DND-41 (cell line): ENCODE results near the gene OTOGL.

Experiments used
- ATAC-seq: fragments of 200-7000 bp; cut with Tn5 transposase; 3 replicates; pipeline ENCODE4 v1.9.1; 2021; ENCODE audit warnings: low read depth; ENCODE audit not compliant: insufficient read depth
- DNase-seq: peaks from one replicate; pipeline ENCODE4 v3.0.0-alpha.2; 2020
- H2AFZ ChIP-seq: 2 replicates; pipeline ENCODE4 v1.6.0; 2012; ENCODE audit warnings: low read depth, low read length
- H3K27ac ChIP-seq: 2 replicates; pipeline ENCODE4 v1.5.1; 2012; ENCODE audit warnings: low read length, inconsistent platforms
- H3K27me3 ChIP-seq: fragments of 200-600 bp; sonication (generic); 2 replicates; pipeline ENCODE4 v1.6.0; 2012; ENCODE audit warnings: low read length, mild to moderate bottlenecking, inconsistent platforms; ENCODE audit not compliant: insufficient read depth, poor library complexity
- H3K36me3 ChIP-seq: 2 replicates; pipeline ENCODE4 v1.5.1; 2012; ENCODE audit warnings: low read length, inconsistent platforms; ENCODE audit not compliant: insufficient read depth
- H3K4me1 ChIP-seq: 2 replicates; pipeline ENCODE4 v1.5.1; 2012; ENCODE audit warnings: mild to moderate bottlenecking, low read length; ENCODE audit not compliant: insufficient read depth
- H3K4me2 ChIP-seq: 2 replicates; pipeline ENCODE4 v1.6.0; 2012; ENCODE audit warnings: mild to moderate bottlenecking, moderate library complexity, low read length, inconsistent platforms; ENCODE audit not compliant: insufficient read depth
- H3K4me3 ChIP-seq, 2 experiments: fragments of 200-600 bp in 1 of 2; shearing (Covaris generic) in 1 of 2; 2 replicates each; pipeline ENCODE4 v1.5.1; 2012 to 2016; ENCODE audit warnings: inconsistent platforms in 2 of 2, low read length in 2 of 2, mild to moderate bottlenecking in 2 of 2, low read depth in 1 of 2, moderate library complexity in 1 of 2
- H3K79me2 ChIP-seq: 2 replicates; pipeline ENCODE4 v1.6.0; 2012; ENCODE audit warnings: low read length, inconsistent platforms; ENCODE audit not compliant: insufficient read depth
- H3K9ac ChIP-seq: 2 replicates; pipeline ENCODE4 v1.6.0; 2012; ENCODE audit warnings: low read depth, mild to moderate bottlenecking, inconsistent platforms, low read length, moderate library complexity
- H3K9me3 ChIP-seq: 2 replicates; pipeline ENCODE4 v1.5.1; 2012; ENCODE audit warnings: low read length, moderate library complexity, mild to moderate bottlenecking, inconsistent platforms; ENCODE audit not compliant: insufficient read depth, severe bottlenecking
- H4K20me1 ChIP-seq: 2 replicates; pipeline ENCODE4 v1.6.0; 2012; ENCODE audit warnings: low read length; ENCODE audit not compliant: insufficient read depth
- EZH2 ChIP-seq: IDR thresholded peaks from 3 replicates; pipeline ENCODE4 v1.6.1; 2012; ENCODE audit warnings: borderline replicate concordance, low read depth, mild to moderate bottlenecking, moderate library complexity, low read length, inconsistent platforms; ENCODE audit not compliant: severe bottlenecking
- TF ChIP-seq, protein P1 (sequence below): IDR thresholded peaks from 2 replicates; pipeline ENCODE4 v1.5.1; 2012; ENCODE audit warnings: borderline replicate concordance, low read length, moderate library complexity, mild to moderate bottlenecking; ENCODE audit not compliant: poor library complexity, severe bottlenecking; ENCODE audit errors: extremely low read depth

Gene OTOGL

DNA sequence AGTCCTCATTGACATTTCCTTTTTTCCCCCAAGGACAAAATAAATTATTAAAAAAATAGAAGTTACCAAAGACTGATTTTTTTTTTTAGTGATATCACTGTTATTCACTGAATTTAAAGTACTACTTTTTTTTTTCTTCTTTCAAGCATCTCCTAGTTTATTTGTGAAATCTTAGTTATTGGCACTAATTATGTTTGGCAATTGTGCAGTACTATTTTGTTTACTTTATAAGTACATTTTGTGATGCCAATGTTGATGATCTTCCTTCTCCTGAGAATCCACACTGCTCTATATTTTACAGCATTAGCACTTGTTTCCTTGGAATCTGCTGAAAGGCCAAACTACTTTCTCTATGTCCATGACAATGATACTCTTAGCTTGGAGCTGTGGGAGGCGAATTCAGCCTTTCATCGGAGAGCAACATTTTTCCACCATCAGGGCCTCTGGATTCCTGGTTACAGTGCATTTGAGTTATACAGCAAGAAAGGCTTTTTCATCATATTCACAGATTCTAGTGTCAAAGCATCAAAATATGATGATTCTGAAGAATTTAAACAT is 220.9 kb downstream of the OTOGL start:
- Histone ChIP-seq H2AFZ (no peak overlapping the region), H3K36me3 (no peaks in the 10 kb centered on the region), H3K4me2 (no peak overlapping the region), H3K9ac (no peak overlapping the region), H3K4me3 (no peak overlapping the region), H4K20me1 (no peaks in the 10 kb centered on the region), H3K27me3 (no peaks in the 10 kb centered on the region), H3K79me2 (no peaks in the 10 kb centered on the region), H3K27ac (no peak overlapping the region), H3K4me1 (no peaks in the 10 kb centered on the region), H3K9me3 (no peaks in the 10 kb centered on the region)
- DNase-seq: no peak
- no peak for ATAC-seq
- TF ChIP-seq EZH2: no peak
- TF ChIP-seq, protein P1, sequence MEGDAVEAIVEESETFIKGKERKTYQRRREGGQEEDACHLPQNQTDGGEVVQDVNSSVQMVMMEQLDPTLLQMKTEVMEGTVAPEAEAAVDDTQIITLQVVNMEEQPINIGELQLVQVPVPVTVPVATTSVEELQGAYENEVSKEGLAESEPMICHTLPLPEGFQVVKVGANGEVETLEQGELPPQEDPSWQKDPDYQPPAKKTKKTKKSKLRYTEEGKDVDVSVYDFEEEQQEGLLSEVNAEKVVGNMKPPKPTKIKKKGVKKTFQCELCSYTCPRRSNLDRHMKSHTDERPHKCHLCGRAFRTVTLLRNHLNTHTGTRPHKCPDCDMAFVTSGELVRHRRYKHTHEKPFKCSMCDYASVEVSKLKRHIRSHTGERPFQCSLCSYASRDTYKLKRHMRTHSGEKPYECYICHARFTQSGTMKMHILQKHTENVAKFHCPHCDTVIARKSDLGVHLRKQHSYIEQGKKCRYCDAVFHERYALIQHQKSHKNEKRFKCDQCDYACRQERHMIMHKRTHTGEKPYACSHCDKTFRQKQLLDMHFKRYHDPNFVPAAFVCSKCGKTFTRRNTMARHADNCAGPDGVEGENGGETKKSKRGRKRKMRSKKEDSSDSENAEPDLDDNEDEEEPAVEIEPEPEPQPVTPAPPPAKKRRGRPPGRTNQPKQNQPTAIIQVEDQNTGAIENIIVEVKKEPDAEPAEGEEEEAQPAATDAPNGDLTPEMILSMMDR: no peak

DNA sequence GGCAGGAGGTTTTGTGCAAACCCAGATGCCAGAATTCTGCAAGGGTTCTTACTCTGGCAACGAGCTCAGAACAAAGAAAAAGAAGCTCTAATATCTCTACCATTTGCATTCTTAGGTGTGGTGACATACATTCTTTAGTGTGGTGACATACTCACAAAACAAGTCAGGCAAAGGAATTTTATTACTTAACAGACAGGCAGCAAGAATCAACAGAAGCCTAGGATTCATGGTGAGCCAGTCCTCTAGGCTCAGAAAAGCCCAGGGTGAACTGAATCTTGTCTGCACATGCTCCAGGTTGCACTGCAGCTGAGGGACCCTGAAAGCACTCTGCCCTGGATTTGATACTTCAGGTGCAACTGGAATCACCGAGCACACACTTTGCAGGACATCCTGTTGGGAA is 222.3 kb downstream of the OTOGL start:
- DNase-seq (no peak), ATAC-seq (no peak)
- H3K4me3 ChIP-seq: no peak overlapping the region
- H3K79me2 ChIP-seq: no peaks in the 10 kb centered on the region
- no peaks in the 10 kb centered on the region for H3K27me3 ChIP-seq
- no peaks in the 10 kb centered on the region for H3K36me3 ChIP-seq
- H3K9me3 ChIP-seq: no peaks in the 10 kb centered on the region
- TF ChIP-seq, protein P1: no peak
- TF ChIP-seq EZH2: no peak
- H2AFZ ChIP-seq: no peak overlapping the region
- H4K20me1 ChIP-seq: no peaks in the 10 kb centered on the region
- H3K9ac ChIP-seq: no peak overlapping the region
- H3K4me2 ChIP-seq: no peak overlapping the region
- no peak overlapping the region for H3K27ac ChIP-seq
- no peaks in the 10 kb centered on the region for H3K4me1 ChIP-seq

DNA sequence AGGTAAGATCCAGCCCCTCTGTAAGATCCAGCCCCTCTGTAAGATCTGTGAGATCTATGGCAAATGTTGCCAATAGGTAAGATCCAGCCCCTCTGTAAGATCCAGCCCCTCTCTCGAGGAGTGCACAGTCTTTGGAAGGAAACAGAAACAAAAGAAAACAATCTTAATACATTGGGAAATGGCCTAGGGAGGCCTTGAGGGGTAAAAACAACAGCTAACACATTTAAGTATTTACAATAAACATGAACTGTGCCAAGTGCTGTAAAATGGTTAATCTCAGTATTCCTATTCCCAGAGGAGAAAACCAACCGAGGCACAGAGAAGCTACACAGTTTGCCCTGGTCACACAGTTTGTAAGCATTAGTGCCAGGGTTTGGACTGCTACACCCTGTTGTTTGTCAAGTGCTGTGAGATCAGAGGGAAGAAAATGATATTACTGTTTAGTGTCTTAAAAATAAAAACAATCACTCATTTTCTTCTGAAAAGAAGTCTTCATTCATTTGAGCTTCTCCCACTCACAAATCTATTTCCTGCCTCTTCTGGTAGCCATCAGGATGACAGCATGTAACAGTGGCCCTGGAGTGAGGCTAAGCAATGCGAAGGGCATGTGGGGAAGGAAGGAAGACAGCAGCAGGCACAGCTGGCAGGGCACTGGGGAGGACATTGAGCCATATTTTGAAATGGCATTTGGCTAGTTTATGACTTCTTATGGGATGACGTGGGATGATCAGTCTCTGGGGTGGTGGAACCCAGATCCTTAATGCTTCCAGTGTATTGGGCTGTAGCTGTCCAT is 226.0 kb downstream of the OTOGL start:
- H3K79me2 ChIP-seq: no peaks in the 10 kb centered on the region
- no peak overlapping the region for H2AFZ ChIP-seq
- H3K4me1 ChIP-seq: no peaks in the 10 kb centered on the region
- TF ChIP-seq EZH2: no peak
- TF ChIP-seq, protein P1: no peak
- no peaks in the 10 kb centered on the region for H3K27me3 ChIP-seq
- H4K20me1 ChIP-seq: no peaks in the 10 kb centered on the region
- H3K4me3 ChIP-seq: no peak overlapping the region
- no peaks in the 10 kb centered on the region for H3K9me3 ChIP-seq
- H3K36me3 ChIP-seq: no peaks in the 10 kb centered on the region
- no peak overlapping the region for H3K4me2 ChIP-seq
- H3K9ac ChIP-seq: no peak overlapping the region
- DNase-seq (no peak), ATAC-seq (no peak)
- no peak overlapping the region for H3K27ac ChIP-seq
